RWPE2 (cell line): ENCODE results near the gene BBIP1.

Experiments
- ATAC-seq: fragments of 200-7000 bp; cut with Tn5 transposase; 3 replicates; pipeline ENCODE4 v1.9.1; 2021; ENCODE audit warnings: low read depth
- DNase-seq: peaks from one replicate; pipeline ENCODE4 v3.0.0-alpha.2; 2020; ENCODE audit warnings: low spot score
- H3K27ac ChIP-seq: fragments of 450-650 bp; 2 replicates; pipeline ENCODE4 v1.5.1; 2017; ENCODE audit warnings: mild to moderate bottlenecking; ENCODE audit not compliant: poor library complexity, severe bottlenecking
- H3K27me3 ChIP-seq: fragments of 250-450 bp; sonication (Bioruptor Pico); 2 replicates; pipeline ENCODE4 v1.5.1; 2021; ENCODE audit warnings: mild to moderate bottlenecking, moderate library complexity; ENCODE audit not compliant: insufficient read depth, poor library complexity, severe bottlenecking
- H3K36me3 ChIP-seq: fragments of 250-450 bp; sonication (Bioruptor Pico); 2 replicates; pipeline ENCODE4 v1.5.1; 2020; ENCODE audit warnings: low read depth, mild to moderate bottlenecking, moderate library complexity
- H3K4me1 ChIP-seq: fragments of 250-450 bp; sonication (Bioruptor Pico); 2 replicates; pipeline ENCODE4 v1.5.1; 2021; ENCODE audit warnings: mild to moderate bottlenecking, moderate library complexity; ENCODE audit not compliant: insufficient read depth, poor library complexity, severe bottlenecking
- H3K4me3 ChIP-seq: fragments of 250-450 bp; sonication (Bioruptor Pico); 2 replicates; pipeline ENCODE4 v1.5.1; 2021; ENCODE audit warnings: mild to moderate bottlenecking, moderate library complexity; ENCODE audit not compliant: severe bottlenecking
- H3K9me3 ChIP-seq: fragments of 250-450 bp; sonication (Bioruptor Pico); 2 replicates; pipeline ENCODE4 v1.5.1; 2021; ENCODE audit warnings: mild to moderate bottlenecking, moderate library complexity; ENCODE audit not compliant: severe bottlenecking
- TF ChIP-seq, protein P1 (sequence below): fragments of 450-650 bp; IDR thresholded peaks from one replicate; pipeline ENCODE4 v1.5.1; 2017; ENCODE audit warnings: mild to moderate bottlenecking, moderate library complexity; ENCODE audit not compliant: poor library complexity, severe bottlenecking

The BBIP1 gene, protein sequence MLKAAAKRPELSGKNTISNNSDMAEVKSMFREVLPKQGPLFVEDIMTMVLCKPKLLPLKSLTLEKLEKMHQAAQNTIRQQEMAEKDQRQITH

DNA sequence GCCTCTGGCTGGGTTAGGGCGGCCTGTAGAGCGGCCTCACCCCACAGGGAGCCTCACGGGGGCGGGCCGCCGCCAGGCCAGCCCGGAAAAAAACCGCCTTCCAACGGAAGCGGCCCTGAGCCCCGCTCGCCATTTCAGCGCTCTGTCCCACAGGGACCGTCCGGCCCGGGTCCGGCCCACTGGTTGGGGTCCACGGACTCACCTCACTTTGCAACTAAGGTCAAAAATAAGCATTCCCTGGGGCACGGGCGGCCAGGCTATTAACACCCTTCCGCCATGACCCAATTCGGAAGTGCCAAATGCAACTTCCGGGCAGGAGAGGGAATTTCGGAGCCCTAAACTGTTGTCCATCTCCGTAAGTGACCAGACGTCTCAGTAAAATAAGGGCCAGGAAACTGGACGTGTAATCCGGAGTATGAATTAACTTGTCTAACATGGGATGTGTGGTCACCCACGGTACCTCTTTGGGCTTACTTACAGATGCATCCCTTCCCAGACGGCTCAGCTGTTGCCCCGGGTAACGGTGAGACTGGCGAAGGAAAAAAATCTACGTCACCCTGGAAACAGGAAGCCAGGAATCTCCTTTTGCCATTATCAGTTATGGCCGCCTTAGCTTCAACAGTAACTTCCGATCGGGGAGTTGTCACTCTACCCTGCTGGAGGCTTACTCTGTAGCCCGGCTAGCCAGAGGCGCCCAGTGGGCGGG, at the start of gene BBIP1:
TSS of gene BBIP1 (minus strand) at position 538 of the 706 bp plus-strand sequence. CDS start 1,023 bp downstream, outside the sequence.
- no peaks in the 10 kb centered on the region for H3K9me3 ChIP-seq
- H3K27ac ChIP-seq: peak within 1 kb of the TSS; percentile 80
- TF ChIP-seq, protein P1, sequence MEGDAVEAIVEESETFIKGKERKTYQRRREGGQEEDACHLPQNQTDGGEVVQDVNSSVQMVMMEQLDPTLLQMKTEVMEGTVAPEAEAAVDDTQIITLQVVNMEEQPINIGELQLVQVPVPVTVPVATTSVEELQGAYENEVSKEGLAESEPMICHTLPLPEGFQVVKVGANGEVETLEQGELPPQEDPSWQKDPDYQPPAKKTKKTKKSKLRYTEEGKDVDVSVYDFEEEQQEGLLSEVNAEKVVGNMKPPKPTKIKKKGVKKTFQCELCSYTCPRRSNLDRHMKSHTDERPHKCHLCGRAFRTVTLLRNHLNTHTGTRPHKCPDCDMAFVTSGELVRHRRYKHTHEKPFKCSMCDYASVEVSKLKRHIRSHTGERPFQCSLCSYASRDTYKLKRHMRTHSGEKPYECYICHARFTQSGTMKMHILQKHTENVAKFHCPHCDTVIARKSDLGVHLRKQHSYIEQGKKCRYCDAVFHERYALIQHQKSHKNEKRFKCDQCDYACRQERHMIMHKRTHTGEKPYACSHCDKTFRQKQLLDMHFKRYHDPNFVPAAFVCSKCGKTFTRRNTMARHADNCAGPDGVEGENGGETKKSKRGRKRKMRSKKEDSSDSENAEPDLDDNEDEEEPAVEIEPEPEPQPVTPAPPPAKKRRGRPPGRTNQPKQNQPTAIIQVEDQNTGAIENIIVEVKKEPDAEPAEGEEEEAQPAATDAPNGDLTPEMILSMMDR: peak; percentile 5
- DNase-seq: no peak
- peak within 1 kb of the TSS; percentile 97 for H3K4me3 ChIP-seq
- H3K36me3 ChIP-seq: 0 out of 2 replicates have a peak, but pooled peaks cover 5% of the 10 kb centered on the region
- ATAC-seq: peak; percentile 91
- no peaks in the 10 kb centered on the region for H3K27me3 ChIP-seq
- H3K4me1 ChIP-seq: peaks cover 22% of the 10 kb centered on the region

DNA sequence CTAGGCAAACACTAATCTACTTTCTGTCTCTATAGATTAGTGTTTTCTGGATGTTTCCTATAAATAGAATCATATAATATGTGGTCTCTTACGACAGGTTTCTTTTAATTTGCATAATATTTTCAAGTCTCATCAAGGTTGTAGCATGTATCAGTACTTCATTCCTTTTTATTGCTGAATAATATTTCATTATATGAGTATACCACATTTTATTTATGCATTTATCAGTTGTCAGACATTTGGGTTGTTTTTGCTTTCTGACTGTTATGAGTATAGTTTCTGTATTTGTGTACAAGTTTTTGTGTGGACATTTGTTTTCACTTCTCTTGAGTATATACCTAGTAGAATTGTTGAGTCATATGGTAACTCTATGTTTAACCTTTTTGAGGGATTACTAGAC, 48.7 kb upstream of the BBIP1 start:
- TF ChIP-seq, protein P1: no peak
- H3K27me3 ChIP-seq: no peaks in the 10 kb centered on the region
- H3K27ac ChIP-seq: no peak overlapping the region
- H3K4me3 ChIP-seq: no peak overlapping the region
- H3K36me3 ChIP-seq: peaks cover 16% of the 10 kb centered on the region
- H3K9me3 ChIP-seq: no peaks in the 10 kb centered on the region
- ATAC-seq (no peak), DNase-seq (no peak)
- peaks cover 3% of the 10 kb centered on the region for H3K4me1 ChIP-seq

DNA sequence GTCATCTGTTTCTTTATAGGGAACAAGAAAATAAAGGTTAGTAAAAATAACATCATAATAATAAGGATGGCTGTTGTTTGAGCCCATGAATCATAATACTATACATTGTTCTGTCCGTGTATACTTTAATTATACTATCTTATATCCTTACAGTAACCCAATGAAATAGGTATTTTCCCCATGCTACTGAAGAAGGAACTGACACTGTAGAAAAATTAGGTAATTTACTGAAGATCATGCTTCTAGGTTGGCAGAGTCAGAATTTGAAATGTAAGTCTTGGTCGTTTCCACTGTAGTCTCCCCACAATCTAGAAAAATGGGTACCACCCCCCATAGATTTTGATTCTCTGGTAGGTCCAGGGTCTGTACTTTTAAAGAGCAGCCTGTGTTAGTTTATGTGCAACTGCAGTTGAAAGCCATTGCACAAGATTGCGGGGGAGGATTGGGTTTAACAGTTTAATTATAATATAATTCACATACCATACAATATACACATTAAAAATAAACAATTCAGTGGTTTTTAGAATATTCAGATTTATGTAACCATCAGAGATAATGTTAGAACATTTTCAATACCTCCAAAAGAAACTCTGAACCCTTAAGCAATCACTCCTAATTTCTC, 48.1 kb upstream of the BBIP1 start:
- Histone ChIP-seq H3K36me3 (peaks cover 16% of the 10 kb centered on the region), H3K4me1 (peaks cover 3% of the 10 kb centered on the region), H3K27me3 (no peaks in the 10 kb centered on the region), H3K4me3 (no peak overlapping the region), H3K27ac (no peak overlapping the region), H3K9me3 (no peaks in the 10 kb centered on the region)
- DNase-seq (no peak), ATAC-seq (no peak)
- TF ChIP-seq, protein P1: no peak

DNA sequence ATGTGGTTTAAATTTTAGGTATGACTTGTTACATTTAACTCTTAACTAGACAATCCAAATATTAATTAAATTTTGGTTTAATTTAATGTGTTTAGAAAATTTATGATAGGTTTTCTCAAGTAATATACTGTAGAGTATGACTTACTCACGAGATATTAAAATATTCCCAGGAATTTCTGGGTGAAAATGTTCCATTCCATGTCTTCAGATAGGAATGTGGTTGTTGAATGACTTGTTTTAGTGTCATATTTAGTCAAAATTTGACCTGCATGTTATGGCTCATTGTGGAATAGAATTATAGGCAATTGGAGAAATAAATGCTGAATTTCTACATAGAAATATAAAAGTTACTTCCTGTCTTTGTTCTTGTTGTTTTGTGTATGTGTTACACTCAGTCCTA, 47.2 kb upstream of the BBIP1 start:
- no peak for DNase-seq
- Histone ChIP-seq H3K27me3 (no peaks in the 10 kb centered on the region), H3K9me3 (no peaks in the 10 kb centered on the region), H3K4me3 (no peak overlapping the region), H3K36me3 (peaks cover 16% of the 10 kb centered on the region), H3K4me1 (peaks cover 3% of the 10 kb centered on the region), H3K27ac (no peak overlapping the region)
- no peak for ATAC-seq
- TF ChIP-seq, protein P1: no peak
